H1 (cell line): ENCODE data around the gene MARK4. TPM values are rescaled to one million over a fixed set of nuclear protein-coding genes. Genes with fewer than 3 reads are reported as not detected.

Source experiments
- CTCF ChIA-PET: fragments of 300-600 bp; sonication (Branson Sonifier 250); formaldehyde crosslinking; loops from one replicate; lab custom pipeline; 2021; ENCODE audit not compliant: partially characterized antibody; lab: Charles Lee
- POLR2A ChIA-PET: fragments of 300-600 bp; sonication (Branson Sonifier 250); formaldehyde crosslinking; loops from one replicate; lab custom pipeline; 2021; ENCODE audit warnings: inconsistent platforms; ENCODE audit not compliant: partially characterized antibody; lab: Charles Lee
- DNase-seq, 2 experiments: peaks; one replicate each; pipeline versions ENCODE4 v3.0.0 to v3.0.0-alpha.2; 2010 to 2022; ENCODE audit warnings: low spot score in 2 of 2, low read depth in 1 of 2, mixed read lengths in 1 of 2
- FAIRE-seq: peaks from 2 replicates; lab custom pipeline; 2011; peaks lifted over from hg19 to GRCh38; lab: Jason Lieb, UNC
- H2AFZ ChIP-seq: 2 replicates; pipeline ENCODE4 v1.8.1; 2012; ENCODE audit warnings: low read length, inconsistent platforms
- H2AK5ac ChIP-seq: 2 replicates; pipeline ENCODE4 v1.6.1; 2013; ENCODE audit warnings: low read depth, low read length
- H2BK120ac ChIP-seq: replicated peaks from 2 replicates; pipeline ENCODE3; 2013; ENCODE audit warnings: low read depth, low read length, inconsistent platforms
- H2BK12ac ChIP-seq: 2 replicates; pipeline ENCODE4 v1.6.1; 2013; ENCODE audit warnings: low read depth, low read length
- H2BK15ac ChIP-seq: 2 replicates; pipeline ENCODE4 v1.6.1; 2013; ENCODE audit warnings: low read length
- H2BK20ac ChIP-seq: 2 replicates; pipeline ENCODE4 v1.6.1; 2013; ENCODE audit warnings: low read length
- H2BK5ac ChIP-seq: 2 replicates; pipeline ENCODE4 v1.6.1; 2013; ENCODE audit warnings: low read depth, low read length
- H3K14ac ChIP-seq: 2 replicates; pipeline ENCODE4 v1.6.1; 2013; ENCODE audit warnings: inconsistent platforms; ENCODE audit not compliant: insufficient read length
- H3K18ac ChIP-seq: 2 replicates; pipeline ENCODE4 v1.6.1; 2013; ENCODE audit warnings: low read length; ENCODE audit errors: extremely low read depth
- H3K23ac ChIP-seq: 2 replicates; pipeline ENCODE4 v1.6.1; 2013; ENCODE audit warnings: inconsistent platforms; ENCODE audit not compliant: insufficient read length
- H3K23me2 ChIP-seq: 2 replicates; pipeline ENCODE4 v1.6.1; 2013; ENCODE audit warnings: low read depth, low read length
- H3K27ac ChIP-seq: 2 replicates; pipeline ENCODE4 v1.6.1; 2011; ENCODE audit warnings: low read depth, low read length, inconsistent platforms
- H3K27me3 ChIP-seq, 4 experiments: replicated peaks in 1 of 4; 1 replicate in 1 of 4; 2 replicates in 3 of 4; pipeline versions ENCODE4 v1.6.1 to v1.8.1; 2011 to 2013; ENCODE audit warnings: low read length in 3 of 4, mild to moderate bottlenecking in 3 of 4, inconsistent platforms in 2 of 4, mixed read lengths in 2 of 4, moderate library complexity in 1 of 4; ENCODE audit not compliant: control insufficient read depth in 3 of 4, insufficient read depth in 3 of 4; ENCODE audit errors: extremely low read depth in 1 of 4
- H3K36me3 ChIP-seq, 4 experiments: 2 replicates each; pipeline versions ENCODE4 v1.6.1 to v1.8.1; 2011 to 2013; ENCODE audit warnings: mild to moderate bottlenecking in 4 of 4, low read length in 3 of 4, moderate library complexity in 2 of 4, control low read depth in 1 of 4, inconsistent platforms in 1 of 4; ENCODE audit not compliant: insufficient read depth in 4 of 4, control insufficient read depth in 2 of 4
- H3K4ac ChIP-seq: replicated peaks from 2 replicates; pipeline ENCODE3; 2013; ENCODE audit warnings: low read length, low read depth, mixed read lengths, inconsistent platforms; ENCODE audit not compliant: insufficient read length
- H3K4me1 ChIP-seq, 4 experiments: replicated peaks in 1 of 4; 1 replicate in 1 of 4; 2 replicates in 3 of 4; pipeline versions ENCODE4 v1.6.1 to v1.8.1; 2011 to 2013; ENCODE audit warnings: low read length in 3 of 4, inconsistent platforms in 2 of 4, mixed read lengths in 1 of 4; ENCODE audit not compliant: insufficient read depth in 4 of 4, control insufficient read depth in 3 of 4
- H3K4me2 ChIP-seq, 2 experiments: 2 replicates each; pipeline versions ENCODE4 v1.6.1 to v1.8.1; 2011 to 2013; ENCODE audit warnings: low read depth in 2 of 2, low read length in 2 of 2, control low read depth in 1 of 2, inconsistent platforms in 1 of 2, mild to moderate bottlenecking in 1 of 2; ENCODE audit not compliant: insufficient read depth in 1 of 2
- H3K4me3 ChIP-seq, 4 experiments: fragments of 200-600, 300-600 bp in 1 of 4; sonication (generic), shearing (Covaris generic), sonication (Bioruptor Twin) in 1 of 4; 2 replicates each; pipeline versions ENCODE4 v1.5.1 to v1.8.1; 2011 to 2016; ENCODE audit warnings: low read length in 4 of 4, low read depth in 3 of 4, control low read depth in 2 of 4, inconsistent platforms in 2 of 4, mild to moderate bottlenecking in 2 of 4, mixed read lengths in 1 of 4, moderate library complexity in 1 of 4; ENCODE audit not compliant: insufficient read depth in 2 of 4; ENCODE audit errors: extremely low read depth in 1 of 4
- H3K56ac ChIP-seq: replicated peaks from 2 replicates; pipeline ENCODE3; 2013; ENCODE audit warnings: low read depth, mild to moderate bottlenecking, mixed read lengths, low read length, inconsistent platforms; ENCODE audit not compliant: insufficient read length
- H3K79me1 ChIP-seq: 2 replicates; pipeline ENCODE4 v1.6.1; 2013; ENCODE audit warnings: low read depth, low read length, control low read depth
- H3K79me2 ChIP-seq, 2 experiments: 2 replicates each; pipeline versions ENCODE4 v1.6.1 to v1.8.1; 2012 to 2013; ENCODE audit warnings: low read length in 2 of 2, mild to moderate bottlenecking in 2 of 2, inconsistent platforms in 1 of 2; ENCODE audit not compliant: insufficient read depth in 2 of 2, control insufficient read depth in 1 of 2
- H3K9ac ChIP-seq, 4 experiments: replicated peaks in 1 of 4; 1 replicate in 1 of 4; 2 replicates in 3 of 4; pipeline versions ENCODE4 v1.6.1 to v1.8.1; 2011 to 2013; ENCODE audit warnings: low read depth in 3 of 4, low read length in 3 of 4, control low read depth in 2 of 4, mild to moderate bottlenecking in 2 of 4, moderate library complexity in 2 of 4, inconsistent platforms in 1 of 4; ENCODE audit errors: extremely low read depth in 1 of 4
- H3K9me3 ChIP-seq, 2 experiments: 2 replicates each; pipeline versions ENCODE4 v1.6.1 to v1.8.1; 2012 to 2013; ENCODE audit warnings: mild to moderate bottlenecking in 2 of 2, moderate library complexity in 2 of 2, control low read depth in 1 of 2, inconsistent platforms in 1 of 2, low read depth in 1 of 2, low read length in 1 of 2, mixed read lengths in 1 of 2; ENCODE audit not compliant: insufficient read depth in 2 of 2
- H4K20me1 ChIP-seq, 2 experiments: replicated peaks in 1 of 2; 2 replicates each; pipeline versions ENCODE3 to v1.8.1; 2011 to 2013; ENCODE audit warnings: inconsistent platforms in 2 of 2, low read length in 2 of 2, mild to moderate bottlenecking in 1 of 2; ENCODE audit not compliant: insufficient read depth in 2 of 2, control insufficient read depth in 1 of 2
- H4K5ac ChIP-seq: 2 replicates; pipeline ENCODE4 v1.6.1; 2013; ENCODE audit warnings: low read length, low read depth, mixed read lengths, inconsistent platforms; ENCODE audit not compliant: insufficient read length
- H4K8ac ChIP-seq: 2 replicates; pipeline ENCODE4 v1.8.0; 2013; ENCODE audit warnings: mild to moderate bottlenecking, moderate library complexity, low read length, inconsistent platforms; ENCODE audit not compliant: insufficient read depth; ENCODE audit errors: extremely low read depth
- H4K91ac ChIP-seq: replicated peaks from 2 replicates; pipeline ENCODE3; 2013; ENCODE audit warnings: low read length, mixed read lengths, inconsistent platforms; ENCODE audit not compliant: insufficient read length
- POLR2AphosphoS5 ChIP-seq: IDR thresholded peaks from 2 replicates; pipeline ENCODE4 v1.6.1; 2011; ENCODE audit warnings: low read depth, low read length
- YY1 ChIP-seq: IDR thresholded peaks from 2 replicates; pipeline ENCODE4 v1.6.1; 2011; ENCODE audit warnings: low read depth, mild to moderate bottlenecking, low read length
- WGBS, 2 experiments: shearing (Covaris generic) in 1 of 2; methylation state at CpG; one replicate each; pipeline versions ENCODE4 v1.1.6 to v1.1.7; 2013 to 2015; ENCODE audit warnings: low lambda C conversion rate in 2 of 2, mixed read lengths in 2 of 2, inconsistent platforms in 1 of 2, low coverage in 1 of 2, missing lambda C conversion rate in 1 of 2; ENCODE audit not compliant: insufficient replicate concordance in 2 of 2, insufficient coverage in 1 of 2, insufficient read length in 1 of 2; ENCODE audit errors: extremely low coverage in 1 of 2, missing lambda C conversion rate in 1 of 2; 5-methylcytosine and 5-hydroxymethylcytosine counted together
- polyA plus RNA-seq, 7 experiments: library from polyadenylated mRNA; depleted of rRNA in 3 of 7; stranded (reverse) in 5 of 7; unstranded in 2 of 7; fragments of >200 nt in 5 of 7; fragments of 200-250 nt in 2 of 7; gene quantifications; 1 replicate in 5 of 7; 2 replicates in 1 of 7; 4 replicates in 1 of 7; pipeline versions ENCODE4 v1.2.1 to v1.2.3, GENCODE V29; 2011 to 2013; ENCODE audit warnings: missing spikeins in 2 of 7, mixed read lengths in 2 of 7
- total RNA-seq: library from RNA; stranded (reverse); fragmentation: NEBNext Ultra II Directional; extraction: Animal tissue kit (Norgen Biotek cat#: 25700); gene quantifications from 2 replicates; pipeline ENCODE4 v1.2.1, GENCODE V29; 2021

The MARK4 gene
- total and polyA plus RNA-seq, 2 of the 8 experiments (the other 6 are each of a cell fraction or from before 2014, with no cell fraction given), result 12.3 to 49.8 TPM

DNA sequence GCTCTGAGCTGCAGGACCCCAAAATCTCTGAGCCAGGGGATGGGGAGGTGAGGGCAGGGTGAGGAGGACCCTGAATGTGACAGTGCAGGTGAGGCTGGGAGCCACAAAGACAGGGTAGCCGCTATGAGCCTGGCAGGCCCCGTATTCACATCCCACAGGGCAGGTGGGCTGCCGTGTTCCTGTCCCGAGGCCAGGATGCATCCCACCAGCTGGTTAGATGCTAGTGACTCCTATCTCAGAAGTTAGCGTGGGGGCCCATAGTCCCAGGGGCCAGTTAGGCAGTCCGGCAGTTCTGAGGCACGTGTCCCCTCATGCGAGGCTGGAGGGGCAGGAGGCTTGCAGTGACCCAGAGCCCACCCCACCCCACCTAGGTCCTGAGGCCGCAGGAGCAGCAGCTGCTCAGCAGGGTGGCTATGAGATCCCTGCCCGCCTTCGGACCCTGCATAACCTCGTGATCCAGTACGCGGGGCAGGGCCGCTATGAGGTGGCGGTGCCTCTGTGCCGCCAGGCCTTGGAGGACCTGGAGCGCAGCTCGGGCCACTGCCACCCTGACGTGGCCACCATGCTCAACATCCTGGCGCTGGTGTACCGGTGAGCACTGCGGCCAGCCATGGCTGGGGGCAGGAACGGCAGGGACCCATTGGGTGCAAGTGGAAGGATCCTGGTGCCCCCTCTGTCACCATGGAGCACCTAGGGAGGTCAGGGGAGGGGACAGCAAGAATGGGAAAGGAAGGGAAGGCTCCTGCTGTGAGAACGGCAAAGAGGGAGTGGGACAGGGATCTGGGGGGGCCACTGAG is 96.7 kb downstream of the MARK4 start:
- no peak overlapping the region for H2AFZ ChIP-seq
- FAIRE-seq, result no peak
- no peak overlapping the region for H3K14ac ChIP-seq
- WGBS, 2 experiments, result 93% methylated on average over 22 of the region's 25 CpGs; no CpG with 5 or more reads in 1 of the 2 experiments
- H4K8ac ChIP-seq, result no peak overlapping the region; the same call in none of the 2 replicates
- no peak overlapping the region for H2AK5ac ChIP-seq
- TF ChIP-seq YY1, result no peak
- peak; percentile 70 for TF ChIP-seq POLR2AphosphoS5
- TF ChIP-seq, all 59 proteins: peak for 1
- H3K79me2 ChIP-seq, result no peaks in the 10 kb centered on the region
- no peak overlapping the region; a peak in 1 of 7 replicates for H3K9ac ChIP-seq
- H3K36me3 ChIP-seq, result peaks cover 10 to 28% (median 20%) of the 10 kb centered on the region in 4 experiments; a peak in 6 of 8 replicates
- H3K27ac ChIP-seq, result no peak overlapping the region
- H3K4ac ChIP-seq, result no peak overlapping the region
- DNase-seq, result no peak
- peaks cover 0 to under 1% (median 0%) of the 10 kb centered on the region in 4 experiments; a peak in 3 of 7 replicates for H3K27me3 ChIP-seq
- H2BK120ac ChIP-seq, result no peak overlapping the region
- peaks cover 0 to 9% (median 5%) of the 10 kb centered on the region in 4 experiments; a peak in 2 of 7 replicates for H3K4me1 ChIP-seq
- no peak overlapping the region for H3K23ac ChIP-seq
- peaks cover 1 to 23% of the 10 kb centered on the region in 2 experiments for H4K20me1 ChIP-seq
- POLR2A ChIA-PET, result interaction anchor here (0.6 to 5.9 kb wide), 10 partner anchors 9 to 309 kb away, joined by 3 to 36 read pairs (median 3); partner anchors contain the start of gene ERCC2
- H2BK20ac ChIP-seq, result no peak overlapping the region
- H4K5ac ChIP-seq, result no peak overlapping the region
- H3K56ac ChIP-seq, result peak overlapping the region; percentile 44
- H3K18ac ChIP-seq, result no peak overlapping the region
- H3K4me2 ChIP-seq, result no peak overlapping the region
- H2BK12ac ChIP-seq, result peak overlapping the region; percentile 75; the same call in 1 of the 2 replicates
- no peak overlapping the region for H2BK15ac ChIP-seq
- no peaks in the 10 kb centered on the region for H3K79me1 ChIP-seq
- CTCF ChIA-PET, result interaction anchor here (1.6 kb wide), 1 partner anchor 147 kb away, joined by 4 read pairs; no protein-coding TSS in a partner anchor
- H3K23me2 ChIP-seq, result no peaks in the 10 kb centered on the region; the same call in 1 of the 2 replicates
- H3K9me3 ChIP-seq, result no peaks in the 10 kb centered on the region
- no peak overlapping the region for H3K4me3 ChIP-seq
- 0 out of 2 replicates have a peak overlapping the region, but pooled peaks have one; percentile 35 for H2BK5ac ChIP-seq
- H4K91ac ChIP-seq, result no peak overlapping the region
